HG02938 (cell line): ENCODE data around the gene SOCS3.

Experiments
- ATAC-seq: cut with Tn5 transposase; IDR thresholded peaks from one replicate; pipeline ENCODE4 v1.9.1; 2021; ENCODE audit warnings: mild to moderate bottlenecking, moderate library complexity; ENCODE audit not compliant: unreplicated experiment

SOCS3 gene

DNA sequence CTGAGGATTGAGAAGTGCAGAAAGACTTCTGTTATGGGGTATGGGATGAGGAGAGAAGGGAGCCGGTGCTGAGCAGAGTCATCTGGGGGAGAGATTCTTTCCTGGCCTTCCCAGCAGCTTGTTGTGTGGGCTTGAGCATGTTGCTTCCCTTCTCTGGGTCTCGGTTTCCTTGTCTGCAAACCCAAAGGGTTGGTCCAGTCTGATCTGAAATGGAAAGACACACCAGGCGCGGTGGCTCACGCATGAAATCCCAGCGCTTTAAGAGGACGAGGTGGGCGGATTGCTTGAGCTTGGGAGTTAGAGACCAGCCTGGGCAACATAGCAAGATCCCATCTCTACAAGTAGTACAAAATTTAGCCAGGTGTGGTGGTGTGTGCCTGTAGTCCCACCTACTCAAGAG is 6.0 kb downstream of the SOCS3 start:
- no peak for ATAC-seq

DNA sequence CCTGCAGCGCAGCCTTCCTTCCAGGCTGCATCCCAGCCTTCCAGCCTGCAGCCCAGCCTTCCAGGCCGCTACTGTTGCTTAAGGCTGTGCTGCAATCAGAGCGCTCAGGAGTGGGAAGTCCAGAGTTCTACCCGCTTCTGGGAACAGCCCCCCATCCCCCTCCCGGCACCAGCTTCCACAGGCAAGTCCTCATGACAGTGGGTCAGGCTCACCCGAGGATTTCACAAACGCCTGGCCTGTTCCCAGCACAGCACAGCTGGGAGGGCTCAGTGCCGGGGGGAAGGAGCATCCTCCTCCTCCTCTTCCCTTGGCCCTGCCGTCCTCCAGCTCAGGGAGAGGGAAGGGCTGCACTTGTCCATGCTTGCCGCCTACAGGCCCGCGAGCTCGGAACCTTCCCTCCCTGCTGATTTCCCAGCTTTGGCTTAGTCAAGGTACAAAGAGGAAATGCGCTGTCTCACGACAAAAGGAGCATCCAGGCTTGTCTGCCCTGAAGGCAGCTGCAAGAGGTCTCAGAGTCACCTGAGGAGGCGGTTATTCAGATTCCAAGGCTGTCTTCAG is 8.3 kb downstream of the SOCS3 start:
- no peak for ATAC-seq

DNA sequence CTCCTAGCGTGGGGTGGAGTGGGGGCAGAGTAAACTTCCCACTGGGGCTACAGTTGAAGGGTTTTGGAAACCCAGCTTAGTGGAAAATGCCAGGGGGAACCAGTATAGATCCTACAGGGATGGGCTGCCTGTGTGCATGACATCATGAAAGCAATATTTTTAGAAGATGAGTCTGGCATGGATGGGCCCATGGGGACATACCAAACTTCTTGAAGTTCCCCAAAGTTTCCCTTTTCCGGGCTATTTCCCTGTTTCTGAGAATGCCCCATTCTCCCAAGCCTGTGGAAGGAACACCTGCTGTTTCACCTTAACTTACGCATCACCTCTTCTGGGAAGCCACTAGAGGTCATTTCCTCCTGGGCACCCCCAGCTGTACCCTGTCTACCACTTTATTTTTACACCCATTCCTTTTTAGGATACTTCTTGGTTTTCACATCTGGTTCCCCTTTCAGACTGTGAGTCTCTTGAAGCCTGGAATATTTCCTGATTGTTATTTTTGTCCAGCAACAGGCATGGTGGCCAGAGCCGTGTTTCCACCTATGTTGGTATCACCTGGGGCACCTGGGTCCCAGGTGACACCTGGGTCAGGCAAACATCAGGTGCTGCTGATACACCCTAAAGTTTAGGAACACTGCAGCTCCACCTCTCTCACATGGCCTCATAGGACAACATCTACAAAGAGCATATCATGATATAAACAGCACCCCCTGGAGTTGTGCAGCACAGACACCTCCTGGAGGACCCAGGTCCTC is 9.8 kb downstream of the SOCS3 start:
- no peak for ATAC-seq

DNA sequence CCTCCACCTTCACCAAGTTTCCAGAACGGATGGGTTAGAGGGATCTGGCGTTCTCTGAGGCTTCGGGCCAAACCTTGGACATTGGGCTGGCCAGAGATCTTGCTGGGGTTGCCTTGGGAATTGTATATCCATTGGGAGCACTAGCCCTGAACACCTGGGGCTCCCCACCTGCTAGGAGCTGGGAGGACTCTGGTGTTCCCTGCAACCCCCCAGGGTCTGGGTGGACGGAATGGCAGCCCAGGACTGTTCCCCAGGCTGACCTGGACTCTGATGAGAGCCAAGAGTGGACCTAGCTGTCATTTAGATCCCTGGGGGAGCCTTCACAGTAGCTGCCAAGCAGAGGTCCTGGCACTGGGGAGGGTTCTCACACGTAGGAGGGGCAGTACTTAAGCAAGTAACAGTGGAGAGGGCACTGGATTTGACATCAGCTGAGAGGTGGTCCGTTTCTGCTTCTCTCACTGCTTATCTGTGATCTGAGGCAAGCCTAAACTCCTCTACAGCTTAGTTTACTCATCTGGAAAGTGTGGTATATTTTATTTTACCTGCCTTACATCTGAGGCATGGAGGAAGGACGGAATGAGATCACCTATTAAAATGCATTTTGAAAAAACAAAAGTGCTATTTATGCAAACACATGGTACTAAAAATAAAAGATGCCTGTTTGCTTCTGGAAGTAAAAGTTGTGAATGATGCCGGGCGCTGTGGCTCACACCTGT is 11.7 kb downstream of the SOCS3 start:
- no peak for ATAC-seq

DNA sequence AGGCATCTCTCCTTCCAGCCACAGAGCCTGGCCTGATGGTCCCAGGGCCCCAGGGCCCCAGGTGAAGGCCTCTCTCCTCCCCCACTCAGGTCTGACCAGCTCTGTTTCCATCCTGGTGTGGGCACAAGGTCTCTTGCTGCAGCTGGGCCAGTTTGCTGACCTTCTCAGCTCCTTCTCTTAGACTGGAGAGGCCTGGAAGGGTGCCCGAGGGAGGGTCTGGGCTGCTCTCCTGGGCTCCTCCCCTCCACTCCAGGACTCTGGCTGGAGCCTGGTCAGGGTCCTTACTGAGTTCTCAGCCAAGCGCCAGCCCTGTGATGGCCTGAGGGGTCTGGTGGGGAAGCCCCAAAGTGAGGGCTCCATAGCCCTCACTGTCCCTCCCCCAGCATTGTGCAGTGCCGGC is 12.4 kb downstream of the SOCS3 start:
- no peak for ATAC-seq

DNA sequence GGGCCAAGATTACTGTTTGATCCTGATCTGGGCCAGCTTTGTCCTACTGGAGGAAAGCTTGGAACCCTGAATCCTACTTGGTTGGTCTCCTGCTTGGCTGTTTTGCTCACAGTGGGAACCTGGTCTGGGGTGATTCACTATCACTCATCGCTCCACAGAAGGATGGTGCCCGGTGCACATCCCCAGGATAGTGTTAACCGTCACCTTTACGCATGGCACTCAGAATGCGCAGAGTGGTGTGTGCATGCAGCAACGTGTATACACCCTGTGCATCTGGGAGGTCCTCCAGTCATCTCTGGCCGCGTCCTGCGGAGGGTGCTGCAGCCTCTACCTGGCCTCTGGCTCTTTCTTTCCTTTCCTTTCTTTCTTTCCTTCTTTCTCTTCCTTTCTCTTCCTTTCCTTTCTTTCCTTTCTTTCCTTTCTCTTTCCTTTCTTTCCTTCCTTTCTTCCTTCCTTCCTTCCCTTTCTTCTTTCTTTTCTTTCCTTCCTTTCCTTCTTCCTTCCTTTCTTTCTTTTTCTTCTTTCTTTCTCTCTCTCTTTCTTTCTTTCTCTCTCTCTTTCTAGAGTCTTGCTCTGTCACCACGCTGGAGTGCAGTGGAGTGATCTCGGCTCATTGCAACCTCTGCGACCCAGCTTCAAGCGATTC is 13.1 kb downstream of the SOCS3 start:
- ATAC-seq = no peak

DNA sequence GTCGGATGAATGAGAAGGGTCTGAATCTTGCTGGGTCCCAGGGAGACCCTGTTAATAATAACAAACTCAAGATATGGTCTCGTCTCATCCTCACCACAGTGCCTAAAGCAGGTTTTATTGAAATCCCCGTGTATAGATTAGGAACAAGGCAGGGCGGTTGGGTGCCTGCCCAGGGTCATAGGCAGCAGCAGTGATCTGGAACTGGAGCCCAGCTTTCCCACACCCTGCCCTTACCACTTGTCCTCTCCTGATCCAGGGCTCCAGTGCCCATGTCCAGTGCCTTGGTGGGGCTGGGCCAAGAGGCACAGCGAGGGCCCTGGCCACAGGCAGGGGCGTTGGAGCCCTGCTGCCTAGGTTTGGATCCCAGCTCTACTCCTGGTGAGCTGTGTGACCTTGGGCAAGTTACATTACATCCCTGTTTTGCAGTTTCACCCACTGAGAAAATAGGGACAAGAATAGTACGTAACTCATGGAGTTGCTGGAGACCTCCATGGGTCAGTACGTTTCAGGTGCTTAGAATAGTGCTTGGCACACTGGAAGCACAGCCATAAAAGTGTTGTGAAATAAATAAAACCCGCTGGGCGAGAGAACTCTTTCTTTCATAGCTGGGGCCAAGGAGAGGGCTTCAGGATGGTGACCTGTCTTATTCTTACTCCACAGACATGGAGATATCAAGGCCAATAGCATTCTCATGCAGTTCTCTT is 13.9 kb downstream of the SOCS3 start:
- ATAC-seq = no peak

DNA sequence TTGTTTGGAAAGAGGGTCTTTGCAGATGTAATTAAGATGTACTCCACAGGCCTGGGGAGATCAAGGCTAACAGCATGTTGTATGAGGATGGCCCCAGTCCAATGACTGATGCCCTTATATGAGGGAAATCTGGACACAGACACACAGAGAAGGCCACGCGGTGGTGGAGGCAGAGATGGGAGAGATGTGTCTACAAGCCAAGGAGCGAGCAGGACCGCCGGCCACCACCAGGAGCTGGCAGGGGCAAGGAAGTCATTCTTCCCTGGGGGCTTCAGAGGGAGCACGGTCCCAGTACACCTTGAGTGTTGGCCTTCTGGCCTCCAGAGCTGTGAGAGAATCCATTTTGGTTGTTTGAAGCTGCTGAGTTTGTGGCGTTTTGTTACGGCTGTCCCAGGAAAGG is 14.7 kb downstream of the SOCS3 start:
- no peak for ATAC-seq

DNA sequence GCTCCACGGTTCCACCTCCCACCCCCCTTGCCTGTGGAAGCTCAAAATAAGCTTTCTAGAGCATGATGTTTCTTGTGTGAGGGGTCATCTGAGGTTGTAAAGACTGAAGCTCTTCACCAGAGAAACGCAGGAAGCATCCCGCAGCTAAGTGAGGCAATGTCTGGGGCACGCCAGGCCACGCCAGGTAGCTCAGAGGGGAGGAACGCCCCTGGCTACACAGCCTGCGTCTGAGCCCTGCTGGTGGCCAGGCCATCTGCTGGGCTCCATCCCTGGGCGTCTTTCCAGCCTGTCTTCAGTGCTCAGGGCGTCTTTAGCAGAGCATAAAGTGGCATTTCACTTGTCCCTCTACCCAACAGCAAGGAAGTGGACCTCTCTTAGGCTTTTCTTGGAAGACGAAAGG is 15.2 kb downstream of the SOCS3 start:
- no peak for ATAC-seq

DNA sequence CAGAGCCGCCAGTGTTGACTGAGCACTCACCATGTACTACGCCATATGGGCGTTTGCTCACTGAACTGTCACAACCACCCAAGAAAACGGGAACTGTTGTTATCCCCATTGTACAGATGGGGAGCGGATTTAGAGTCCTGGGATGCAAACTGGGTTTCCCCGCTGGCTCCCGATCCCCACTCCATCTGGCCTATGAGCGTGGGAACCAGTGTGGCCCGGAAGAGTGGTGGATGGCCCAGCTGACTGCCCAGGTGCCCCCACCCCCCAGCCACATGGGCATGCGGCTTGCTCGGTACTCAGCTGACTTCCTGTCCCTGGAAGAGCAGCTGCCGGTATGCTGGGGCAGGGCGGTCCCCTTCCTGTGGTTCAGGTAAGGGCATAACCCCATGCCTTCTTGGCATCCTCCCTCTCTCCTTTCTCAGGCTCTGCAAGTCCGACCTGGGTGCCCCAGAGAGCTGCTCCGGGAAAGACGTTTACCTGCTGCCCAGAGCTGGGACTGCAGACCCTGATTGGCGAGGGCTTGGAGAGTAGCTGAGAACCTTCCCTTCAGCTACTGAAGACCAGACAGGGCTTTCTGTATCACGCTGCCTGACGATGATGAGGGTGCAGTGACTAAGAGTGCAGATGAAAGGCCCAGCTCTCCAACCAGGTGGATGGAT is 16.2 kb downstream of the SOCS3 start:
- ATAC-seq = no peak

DNA sequence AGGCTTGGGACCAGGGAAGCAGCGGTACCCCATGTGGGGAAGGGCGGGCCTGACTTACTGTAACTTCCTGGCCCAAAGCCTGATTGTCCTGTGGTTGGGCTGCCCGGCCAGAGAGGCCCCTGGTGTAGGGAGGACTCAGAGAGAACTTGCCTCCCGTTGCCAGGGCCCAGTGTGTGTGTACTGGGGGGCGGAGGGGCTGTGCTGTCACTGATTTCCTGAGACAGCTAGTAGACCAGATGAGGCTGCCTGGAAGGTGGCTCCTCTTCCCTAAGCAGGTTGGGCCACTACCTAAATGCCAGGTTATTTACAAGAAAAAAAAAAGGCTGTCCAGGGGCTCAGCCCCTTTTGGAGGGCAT is 16.7 kb downstream of the SOCS3 start:
- ATAC-seq = no peak

DNA sequence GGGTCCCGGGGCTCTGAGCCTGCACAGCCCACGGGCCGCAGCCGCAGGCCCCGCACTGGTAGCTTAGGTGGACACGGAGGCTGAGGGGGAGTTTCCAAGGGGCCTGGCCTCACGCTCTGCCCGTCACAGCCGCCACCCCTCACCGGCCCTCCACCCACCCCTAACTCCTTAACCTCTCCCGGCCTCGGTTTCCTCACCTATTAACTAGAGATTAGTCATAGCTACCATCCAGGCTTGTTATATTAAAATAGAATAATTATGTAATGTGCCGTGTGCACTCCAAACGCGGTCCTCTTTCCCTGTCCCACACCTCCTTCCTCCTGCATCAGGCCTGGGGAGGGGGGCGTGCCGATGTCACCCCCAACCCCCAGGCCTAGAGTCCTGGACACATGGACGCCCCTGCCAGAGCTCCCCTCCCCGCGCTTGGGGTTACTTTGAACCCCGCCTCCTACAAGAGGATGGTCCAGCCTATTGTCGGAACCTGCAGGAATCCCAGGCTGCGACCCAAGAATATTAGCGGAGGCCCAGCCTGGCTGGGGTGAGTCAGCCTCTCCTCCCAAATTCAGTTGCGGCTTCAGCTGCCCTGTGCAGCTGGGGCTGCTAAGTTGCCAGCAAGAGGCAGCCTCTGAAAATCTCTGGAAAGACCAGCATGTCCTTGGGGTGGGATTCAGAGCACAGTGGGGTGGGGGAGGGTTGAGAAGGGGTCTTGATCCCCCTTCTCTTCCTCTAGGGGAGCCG is 17.3 kb downstream of the SOCS3 start:
- no peak for ATAC-seq

DNA sequence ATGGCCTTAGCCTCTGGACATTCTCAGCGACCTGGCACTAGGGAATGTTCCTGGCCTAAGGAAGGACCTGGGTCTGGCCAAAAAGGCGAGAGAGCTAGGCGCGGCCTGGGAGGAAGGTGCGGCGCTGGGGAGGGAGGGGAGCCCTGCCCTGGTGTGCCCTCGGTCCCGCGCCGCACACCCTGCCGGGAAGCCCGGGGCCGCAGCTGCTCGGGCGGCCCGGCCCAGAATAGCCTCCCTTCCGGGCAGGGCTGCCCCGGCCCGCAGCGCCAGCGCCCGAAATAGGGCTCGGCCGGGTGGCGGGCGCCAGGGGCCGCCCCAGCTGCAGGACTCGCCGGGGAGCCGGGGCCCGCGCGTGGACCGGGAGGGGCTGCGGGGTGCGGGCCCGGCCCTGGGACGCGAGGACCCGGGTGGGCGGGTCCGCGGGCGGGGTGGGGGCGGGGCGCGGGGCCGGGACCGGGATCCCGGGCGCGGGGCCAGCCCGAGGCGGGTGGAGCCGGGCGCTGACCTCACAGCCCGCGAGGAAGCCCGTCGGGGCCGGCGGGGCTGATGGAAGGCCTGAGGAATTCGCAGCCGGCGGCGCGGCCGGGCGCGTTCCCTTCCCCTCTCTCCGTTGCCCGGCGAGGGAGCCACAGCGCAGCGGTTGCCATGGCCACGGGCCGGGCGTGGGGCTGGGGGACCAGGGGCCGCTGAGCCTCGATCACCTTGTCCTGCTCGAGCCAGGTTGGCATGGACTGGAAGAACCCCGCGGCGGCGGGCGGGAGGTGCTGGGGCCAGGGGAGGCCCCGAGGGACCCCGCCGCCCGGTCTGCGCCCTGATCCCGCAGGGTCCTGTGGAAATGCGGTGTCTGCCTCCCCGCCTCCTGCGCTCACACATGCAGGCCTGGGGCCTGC is 18.1 kb downstream of the SOCS3 start:
- ATAC-seq = no peak

DNA sequence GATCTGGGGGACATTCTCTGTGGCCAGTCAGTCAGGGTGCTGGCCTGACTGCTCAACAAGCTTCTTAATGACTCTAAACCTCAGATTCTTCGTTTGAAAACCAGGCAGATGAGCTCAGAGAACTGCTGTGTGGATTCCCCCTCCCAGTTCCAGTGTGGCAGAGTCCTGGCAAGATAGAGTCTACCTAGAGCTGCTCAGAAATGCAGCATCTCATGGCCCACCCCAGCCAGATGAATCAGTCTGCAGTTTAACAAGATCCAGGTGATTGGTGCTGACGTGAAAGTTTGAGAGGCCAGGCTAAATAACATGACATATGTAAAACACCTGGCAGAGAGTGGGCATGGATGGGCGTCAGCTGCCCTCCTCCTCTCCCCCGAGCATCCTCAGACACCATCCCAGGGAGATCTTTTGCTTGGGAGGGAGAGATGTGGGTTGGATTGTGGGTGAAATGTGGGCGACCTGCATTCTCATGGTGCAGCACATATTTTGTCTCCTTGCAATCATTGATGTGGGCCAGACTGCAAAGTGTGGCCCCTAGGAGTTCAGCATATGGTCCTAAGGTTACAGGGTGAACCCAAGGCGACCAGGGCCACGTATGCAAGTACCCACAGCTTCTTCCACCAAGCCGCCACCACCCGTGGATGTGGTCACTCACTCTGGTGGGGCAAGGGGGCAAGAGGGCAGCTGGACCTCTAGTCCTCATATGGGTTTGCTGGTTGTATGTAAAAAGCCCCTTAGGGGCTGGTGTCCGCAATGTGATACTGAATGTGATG is 19.5 kb downstream of the SOCS3 start:
- ATAC-seq = no peak

DNA sequence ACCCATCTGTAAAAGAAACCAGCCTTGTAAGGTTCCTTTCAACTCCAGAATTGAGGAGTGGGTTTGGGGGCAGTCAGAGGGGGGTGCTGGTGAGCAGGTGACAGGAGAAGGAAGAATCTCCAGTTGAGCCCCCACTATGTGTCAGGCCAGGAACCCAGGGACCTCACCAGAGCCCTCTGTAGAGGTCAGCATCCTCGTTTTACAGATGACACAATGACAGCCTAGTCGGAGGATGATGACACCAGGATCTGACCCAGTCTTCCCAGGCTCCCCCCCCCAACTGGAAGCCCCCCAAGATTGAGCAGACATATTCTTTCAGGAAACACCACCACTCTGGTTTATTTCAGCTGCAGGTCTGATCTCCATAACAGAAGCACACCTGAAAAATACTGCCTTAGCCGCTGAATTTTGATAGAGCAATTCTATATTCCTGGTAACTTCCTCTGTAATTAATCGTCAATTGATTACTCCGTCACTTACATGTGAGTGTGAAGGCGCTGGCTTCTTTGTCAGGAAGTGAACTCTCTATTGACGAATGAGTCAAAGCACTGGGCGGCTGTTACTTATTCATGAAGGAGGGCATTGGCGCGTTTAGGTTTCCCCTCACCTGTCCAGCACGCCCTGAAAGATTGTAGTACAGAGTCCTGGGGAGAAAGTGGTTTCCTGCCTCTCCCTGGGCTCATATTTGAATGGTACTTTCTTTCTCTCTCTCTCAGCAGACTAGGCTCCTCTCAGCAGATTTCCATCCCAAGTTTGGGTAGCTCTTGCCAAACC is 21.2 kb downstream of the SOCS3 start:
- no peak for ATAC-seq

DNA sequence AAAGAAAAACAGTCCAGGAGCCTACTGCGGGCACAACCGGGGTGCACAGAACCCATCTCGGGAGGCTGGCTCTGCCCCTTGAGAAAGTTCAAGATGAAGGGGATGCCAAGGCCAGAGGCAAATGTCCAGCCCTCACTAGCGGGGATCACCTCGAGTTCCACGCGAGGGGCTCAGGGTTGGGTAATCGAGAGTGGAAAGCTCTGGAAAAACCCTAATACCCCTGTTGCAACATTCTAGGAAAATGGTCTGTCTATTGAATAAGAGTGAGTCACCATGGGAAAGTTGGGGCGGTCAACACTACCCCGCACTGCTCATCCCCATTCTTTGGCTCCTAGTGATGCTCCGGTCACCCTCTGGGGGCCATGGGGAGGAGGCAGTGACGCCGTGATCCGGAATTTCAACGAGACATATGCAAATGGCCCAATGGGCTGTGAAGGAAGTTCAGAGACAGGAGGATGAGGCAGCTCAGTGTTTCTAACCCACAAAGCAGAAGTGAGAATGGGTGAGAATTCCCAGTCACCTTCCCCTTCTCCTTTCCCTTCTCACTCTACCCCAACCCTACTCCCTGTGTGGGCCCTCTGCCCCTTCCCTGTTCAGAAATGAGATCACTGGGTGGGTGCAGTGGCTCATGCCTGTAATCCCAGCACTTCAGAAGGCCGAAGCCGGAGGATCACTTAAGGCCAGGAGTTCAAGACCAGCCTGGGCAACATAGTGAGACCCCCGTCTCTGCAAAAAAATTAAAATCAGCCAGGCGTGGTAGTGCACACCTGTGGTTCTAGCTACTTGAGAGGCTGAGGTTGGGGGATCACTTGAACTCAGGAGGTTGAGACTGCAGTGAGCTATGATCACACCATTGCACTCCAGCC is 22.4 kb downstream of the SOCS3 start:
- ATAC-seq = peak; percentile 55

DNA sequence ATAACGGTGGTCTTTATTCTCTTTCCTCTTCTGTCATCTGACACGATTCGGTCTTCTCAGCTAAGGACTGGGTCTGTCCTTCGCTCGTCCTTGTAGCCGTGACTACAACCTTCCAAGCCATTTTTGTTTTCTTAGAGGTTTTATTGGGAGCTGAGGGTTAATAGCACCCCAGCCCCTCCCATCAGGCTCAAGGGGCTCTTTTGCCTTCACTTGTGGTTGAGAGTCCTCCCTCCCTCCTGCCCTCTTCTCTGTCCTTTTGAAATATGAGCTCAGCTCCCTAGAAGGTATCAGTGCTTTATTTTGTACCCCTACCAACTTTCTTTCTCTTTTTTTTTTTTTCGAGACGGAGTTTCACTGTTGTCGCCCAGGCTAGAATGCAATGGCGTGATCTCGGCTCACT is 24.7 kb downstream of the SOCS3 start:
- ATAC-seq = no peak
